Activated T-helper 1 cell treated with anti-CD3 and anti-CD28 coated beads, Interleukin-12 subunit alpha, Interleukin-12 subunit beta, Interleukin-2, Interleukin-4 antibody, amounts not matched to agents 30 ng/mL and 10 ng/mL and 1 ng/mL, durations not matched to agents 14 hours and 24 hours and 36 hours (primary cell): ENCODE measurements around the gene TEDC1. TPM values are rescaled to one million over a fixed set of nuclear protein-coding genes. Genes with fewer than 3 reads are reported as not detected.

Source experiments
- DNase-seq: peaks from one replicate; pipeline ENCODE4 v3.0.0; 2021; ENCODE audit warnings: low spot score
- H3K27ac Mint-ChIP-seq: one replicate; pipeline ENCODE4 v1.8.0; 2021; ENCODE audit warnings: mild to moderate bottlenecking, mixed read lengths
- H3K27me3 Mint-ChIP-seq: one replicate; pipeline ENCODE4 v1.8.0; 2022; ENCODE audit warnings: mild to moderate bottlenecking, moderate library complexity, mixed read lengths; ENCODE audit not compliant: insufficient read depth
- H3K36me3 Mint-ChIP-seq: one replicate; pipeline ENCODE4 v1.8.0; 2021; ENCODE audit warnings: low read depth, mixed read lengths
- H3K4me1 Mint-ChIP-seq: one replicate; pipeline ENCODE4 v1.8.0; 2021; ENCODE audit warnings: low read depth, mixed read lengths
- H3K4me3 Mint-ChIP-seq: one replicate; pipeline ENCODE4 v1.8.0; 2021; ENCODE audit warnings: mild to moderate bottlenecking, moderate library complexity, mixed read lengths
- H3K9me3 Mint-ChIP-seq: one replicate; pipeline ENCODE4 v1.8.0; 2021; ENCODE audit warnings: mixed read lengths
- intact Hi-C: fragments of 100-400 bp; cut with micrococcal nuclease; formaldehyde crosslinking; loops from one replicate; pipeline ENCODE4 v1.15.1; 2024
- total RNA-seq: library from RNA; stranded (reverse); gene quantifications from 2 replicates; pipeline ENCODE4 v1.2.3, GENCODE V29; 2022

TEDC1 gene
- total RNA-seq, 1 donor from 2014 or later, result 46.1 TPM

DNA sequence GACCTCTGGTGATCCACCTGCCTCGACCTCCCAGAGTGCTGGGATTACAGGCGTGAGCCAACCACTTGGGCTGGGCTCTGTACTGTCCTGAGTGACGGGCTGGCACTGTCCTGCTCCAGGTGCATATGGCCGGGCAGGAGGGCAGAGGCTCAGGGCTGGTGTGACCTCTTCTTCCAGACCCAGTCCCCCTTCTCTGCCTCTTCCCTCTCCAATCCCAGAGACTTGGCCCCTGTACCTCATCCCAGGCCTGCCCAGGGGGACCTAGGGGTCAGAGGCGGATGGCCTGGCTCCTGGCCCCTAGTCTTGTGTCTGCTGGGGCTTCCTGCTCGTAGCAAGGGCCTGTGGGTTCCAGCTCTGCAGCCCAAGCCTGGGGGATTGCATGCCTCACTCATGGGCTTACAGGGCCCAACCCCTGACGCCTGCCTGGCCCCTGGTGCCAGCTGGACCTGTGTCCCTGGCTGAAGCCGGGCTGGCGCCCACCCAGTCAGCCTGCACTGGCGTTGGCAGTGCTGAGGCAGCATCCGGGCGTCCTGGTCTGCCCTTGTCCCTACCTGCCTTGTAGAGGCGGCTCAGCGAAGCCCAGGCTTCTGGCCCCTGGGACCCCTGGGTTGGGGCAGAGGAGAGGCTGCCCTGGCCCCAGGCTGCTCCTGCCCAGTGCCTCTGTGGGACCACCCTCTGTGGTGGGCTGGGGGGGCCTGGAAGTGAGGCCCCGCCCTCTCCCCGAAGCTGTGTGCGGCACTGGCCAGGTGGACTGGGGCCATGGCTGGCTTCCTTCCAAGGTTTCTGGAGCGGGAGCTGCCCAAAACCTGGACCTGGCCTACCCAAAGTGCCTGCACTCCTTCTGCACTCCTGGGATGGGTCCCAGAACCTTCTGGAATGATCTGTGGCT is 4.3 kb downstream of the TEDC1 start:
- no peak overlapping the region for H3K27ac Mint-ChIP-seq
- no peak overlapping the region for H3K4me3 Mint-ChIP-seq
- no peaks in the 10 kb centered on the region for H3K9me3 Mint-ChIP-seq
- H3K27me3 Mint-ChIP-seq, result no peaks in the 10 kb centered on the region
- no peak for DNase-seq
- no peaks in the 10 kb centered on the region for H3K4me1 Mint-ChIP-seq
- intact Hi-C loops, result loop anchor here (5.0 kb wide), 1 partner anchor 132 kb away; no protein-coding TSS in a partner anchor
- no peaks in the 10 kb centered on the region for H3K36me3 Mint-ChIP-seq

DNA sequence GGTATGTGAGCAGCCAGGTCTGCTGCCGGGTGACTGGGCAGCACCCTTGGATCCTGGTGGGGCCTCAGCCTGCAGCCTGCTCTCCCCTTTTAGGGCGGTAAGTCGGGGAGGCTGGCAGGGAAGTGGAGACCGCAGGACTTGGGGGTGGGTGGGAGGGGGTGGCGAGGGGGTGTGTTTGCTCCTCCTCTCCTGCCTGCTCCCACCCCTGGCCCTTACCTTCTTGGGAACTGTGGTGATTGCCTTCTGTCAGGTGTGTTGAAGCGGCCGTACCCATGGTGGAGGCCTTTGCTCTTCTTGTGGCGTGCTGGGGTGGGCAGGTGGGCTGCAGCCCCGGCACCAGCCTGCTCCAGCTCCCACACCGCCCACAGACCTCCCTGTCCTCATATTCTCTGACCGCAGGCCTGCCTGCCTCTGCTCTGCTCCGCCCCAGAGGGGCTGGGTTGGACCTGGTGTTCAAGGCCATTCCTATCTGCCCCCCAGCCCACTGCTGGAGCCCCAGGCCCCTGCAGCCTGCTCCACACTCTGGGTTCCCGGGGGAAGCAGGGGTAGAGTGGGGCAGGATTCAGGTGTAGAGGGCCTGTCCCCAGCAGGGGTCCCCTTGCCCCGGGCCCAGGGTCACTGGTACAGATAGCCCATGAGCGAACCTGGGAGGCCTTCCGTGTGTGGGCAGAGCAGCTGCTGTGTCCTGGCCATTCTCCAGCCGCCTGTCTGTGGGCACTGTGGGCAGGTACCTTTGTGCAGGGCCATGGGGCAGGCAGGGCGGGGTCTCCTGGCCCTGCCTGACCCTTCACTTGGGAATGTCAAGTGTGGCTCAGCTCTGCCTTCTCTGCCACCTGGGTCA is 5.2 kb downstream of the TEDC1 start:
- DNase-seq, result no peak
- H3K4me1 Mint-ChIP-seq, result no peaks in the 10 kb centered on the region
- no peak overlapping the region for H3K4me3 Mint-ChIP-seq
- intact Hi-C loops, result loop anchor here (5.0 kb wide), 1 partner anchor 131 kb away; no protein-coding TSS in a partner anchor
- H3K27me3 Mint-ChIP-seq, result no peaks in the 10 kb centered on the region
- no peaks in the 10 kb centered on the region for H3K9me3 Mint-ChIP-seq
- no peaks in the 10 kb centered on the region for H3K36me3 Mint-ChIP-seq
- no peak overlapping the region for H3K27ac Mint-ChIP-seq

DNA sequence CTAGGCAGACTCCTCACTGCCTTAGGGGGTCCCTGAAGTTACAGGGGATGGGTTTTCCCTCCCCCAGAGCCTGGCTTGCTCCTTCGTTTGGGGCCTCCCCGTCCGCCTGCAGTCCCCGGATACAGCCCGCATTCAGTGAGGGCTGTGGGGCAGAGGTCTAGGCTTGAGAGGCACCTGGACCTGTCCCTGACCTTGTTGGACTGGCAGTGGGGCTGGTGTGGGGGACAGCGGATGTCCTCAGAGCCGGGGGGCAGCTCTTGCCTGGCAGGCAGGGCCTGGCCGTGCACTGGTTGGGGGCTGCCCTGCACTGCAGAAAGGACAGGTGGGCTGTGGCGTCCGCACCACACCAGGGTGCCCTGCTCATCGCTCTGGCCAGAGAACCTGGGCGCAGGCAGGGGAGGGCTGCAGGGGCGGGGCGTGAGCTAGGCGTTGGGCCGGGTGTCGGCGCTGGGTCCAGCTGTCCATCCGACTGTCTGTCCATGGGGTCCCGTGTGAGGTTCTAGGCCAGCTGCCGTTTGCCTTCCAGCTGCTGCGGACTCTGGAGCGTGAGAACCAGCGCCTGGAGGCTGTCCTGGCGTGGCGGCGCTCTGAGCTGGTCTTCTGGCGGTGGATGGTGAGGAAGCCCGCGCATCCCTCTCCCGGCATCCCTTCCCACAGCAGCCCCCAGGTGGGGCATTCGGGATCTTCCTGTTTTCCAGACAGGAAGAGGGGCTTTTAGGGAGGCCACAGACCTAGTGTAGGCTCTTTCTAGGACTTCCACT is 6.0 kb downstream of the TEDC1 start:
- no peak overlapping the region for H3K4me3 Mint-ChIP-seq
- DNase-seq, result no peak
- H3K36me3 Mint-ChIP-seq, result no peaks in the 10 kb centered on the region
- no peak overlapping the region for H3K27ac Mint-ChIP-seq
- H3K9me3 Mint-ChIP-seq, result no peaks in the 10 kb centered on the region
- H3K4me1 Mint-ChIP-seq, result no peaks in the 10 kb centered on the region
- intact Hi-C loops, result loop anchor here (5.0 kb wide), 1 partner anchor 130 kb away; no protein-coding TSS in a partner anchor
- H3K27me3 Mint-ChIP-seq, result no peaks in the 10 kb centered on the region

DNA sequence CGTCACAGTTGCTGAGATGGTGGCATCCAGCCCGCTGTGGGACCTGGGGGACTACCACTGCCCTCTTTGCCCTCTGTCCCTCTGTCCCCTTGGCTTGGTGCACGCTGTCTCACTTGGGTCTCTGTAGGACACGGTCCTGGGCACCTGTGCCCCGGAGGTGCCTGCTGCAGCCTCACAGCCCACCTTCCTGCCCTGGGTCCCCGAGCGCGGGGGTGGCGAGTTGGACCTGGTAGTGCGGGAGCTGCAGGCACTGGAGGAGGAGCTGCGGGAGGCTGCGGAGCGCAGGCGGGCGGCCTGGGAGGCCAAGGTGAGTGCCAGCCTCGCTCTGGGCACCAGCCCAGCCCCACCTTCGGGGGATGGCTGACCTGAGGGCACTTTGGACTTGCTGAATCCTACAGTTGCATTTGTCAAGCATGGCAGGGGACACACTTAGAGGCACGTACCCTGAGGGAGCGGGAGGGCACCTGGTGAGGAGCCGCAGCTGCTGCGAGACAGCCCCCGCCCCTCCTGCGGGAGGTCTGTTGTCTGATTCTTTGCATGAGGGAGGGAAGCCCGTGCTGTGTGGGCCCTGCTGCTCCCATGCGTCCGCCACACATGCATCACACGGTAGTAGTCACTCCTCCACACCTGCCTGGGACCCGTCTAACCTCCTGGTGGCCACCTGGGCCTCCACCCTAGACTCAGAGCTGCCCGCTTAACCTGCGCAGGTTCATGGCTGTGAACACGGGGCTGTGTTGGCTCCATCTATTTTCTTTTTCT is 6.8 kb downstream of the TEDC1 start:
- H3K27ac Mint-ChIP-seq, result no peak overlapping the region

DNA sequence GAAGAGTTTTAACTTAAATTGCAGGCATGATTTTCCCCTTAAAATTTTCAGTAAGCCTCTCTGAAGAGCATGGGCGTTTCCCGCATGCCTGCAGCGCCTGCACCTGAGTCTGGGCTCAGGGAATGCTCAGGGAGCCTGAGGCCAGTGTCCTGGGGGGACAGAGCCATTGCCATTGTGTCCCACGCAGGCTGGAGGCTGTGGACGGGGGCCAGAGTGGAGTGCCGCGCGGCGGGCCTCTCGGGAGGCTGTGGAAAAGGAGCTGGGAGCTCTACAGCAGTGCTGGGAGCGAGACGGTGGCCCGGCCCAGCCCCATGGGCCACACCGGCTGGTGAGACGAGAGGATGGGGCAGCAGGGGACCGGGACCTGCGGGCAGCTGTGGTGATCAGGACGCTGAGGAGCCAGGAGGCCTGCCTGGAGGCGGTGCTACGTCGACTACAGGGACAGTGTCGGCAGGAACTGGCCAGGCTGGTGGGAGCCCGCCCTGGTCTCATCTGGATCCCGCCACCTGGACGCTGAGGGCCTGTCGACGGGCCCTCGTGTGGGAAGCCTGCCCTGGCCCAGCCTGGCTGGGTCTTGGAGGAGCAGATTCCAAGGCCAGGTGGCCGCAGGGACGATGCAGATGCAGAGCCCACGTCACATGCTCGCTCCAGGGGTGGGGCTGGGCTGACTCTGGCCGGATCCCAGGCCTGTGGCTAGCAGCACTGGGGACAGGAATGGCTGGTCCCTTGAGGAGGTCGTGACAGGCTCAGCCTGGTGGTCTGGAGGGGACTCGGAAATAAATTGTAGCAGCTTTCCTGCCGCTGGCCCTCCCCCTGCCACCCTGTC is 7.6 kb downstream of the TEDC1 start:
- Mint-ChIP-seq H3K4me1 (no peaks in the 10 kb centered on the region), H3K4me3 (no peak overlapping the region), H3K27ac (no peak overlapping the region), H3K27me3 (no peaks in the 10 kb centered on the region), H3K36me3 (no peaks in the 10 kb centered on the region), H3K9me3 (no peaks in the 10 kb centered on the region)
- intact Hi-C loops, result loop anchor here (5.0 kb wide), 1 partner anchor 129 kb away; no protein-coding TSS in a partner anchor
- DNase-seq, result no peak

More for the DNA sequence above, 6.8 kb downstream of the TEDC1 start:
- Mint-ChIP-seq H3K4me1 (no peaks in the 10 kb centered on the region), H3K4me3 (no peak overlapping the region), H3K9me3 (no peaks in the 10 kb centered on the region), H3K36me3 (no peaks in the 10 kb centered on the region), H3K27me3 (no peaks in the 10 kb centered on the region)
- DNase-seq, result no peak
- intact Hi-C loops, result loop anchor here (5.0 kb wide), 1 partner anchor 129 kb away; no protein-coding TSS in a partner anchor

DNA sequence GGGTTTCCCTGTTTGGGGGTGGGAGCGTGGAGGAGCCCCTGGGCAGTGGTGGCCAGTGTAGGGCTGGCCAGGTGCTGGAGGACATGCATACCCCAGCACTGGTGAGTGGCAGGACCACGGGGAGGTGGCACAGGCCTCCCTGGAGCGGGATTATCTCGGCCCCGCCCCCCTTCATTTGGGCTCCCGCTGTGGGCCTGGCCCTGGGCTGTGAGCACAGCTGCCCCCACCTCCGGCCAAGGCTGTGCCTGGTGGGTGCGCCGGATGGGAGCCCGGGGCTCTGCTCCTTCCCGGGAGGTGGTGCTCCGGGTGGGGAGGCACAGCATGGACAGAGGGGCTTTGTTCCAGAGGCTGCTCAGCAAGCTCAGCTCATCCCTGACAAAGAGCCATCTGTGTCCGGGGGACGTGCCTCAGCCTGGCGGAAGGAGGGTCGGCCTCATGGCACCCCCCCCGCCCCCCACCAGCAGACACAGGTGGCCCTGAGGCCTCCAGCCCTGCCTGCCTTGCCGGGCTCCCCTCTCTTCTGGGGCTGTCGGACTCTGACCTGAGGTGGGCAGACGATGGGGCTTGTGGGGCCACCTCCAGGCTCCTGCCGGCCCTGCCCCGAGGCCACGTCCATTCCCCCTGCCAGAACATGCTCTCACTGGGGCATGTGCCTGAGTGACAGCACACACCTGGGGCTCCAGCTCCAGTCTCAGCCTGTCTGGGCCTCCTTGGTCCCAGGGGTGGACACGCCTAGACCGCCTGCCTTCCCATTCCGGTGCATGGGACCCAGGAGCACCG is 8.4 kb downstream of the TEDC1 start:
- no peak for DNase-seq
- Mint-ChIP-seq H3K36me3 (no peaks in the 10 kb centered on the region), H3K4me3 (no peak overlapping the region), H3K9me3 (no peaks in the 10 kb centered on the region), H3K4me1 (no peaks in the 10 kb centered on the region), H3K27me3 (no peaks in the 10 kb centered on the region), H3K27ac (no peak overlapping the region)
- intact Hi-C loops, result loop anchor here (5.0 kb wide), 1 partner anchor 128 kb away; no protein-coding TSS in a partner anchor

DNA sequence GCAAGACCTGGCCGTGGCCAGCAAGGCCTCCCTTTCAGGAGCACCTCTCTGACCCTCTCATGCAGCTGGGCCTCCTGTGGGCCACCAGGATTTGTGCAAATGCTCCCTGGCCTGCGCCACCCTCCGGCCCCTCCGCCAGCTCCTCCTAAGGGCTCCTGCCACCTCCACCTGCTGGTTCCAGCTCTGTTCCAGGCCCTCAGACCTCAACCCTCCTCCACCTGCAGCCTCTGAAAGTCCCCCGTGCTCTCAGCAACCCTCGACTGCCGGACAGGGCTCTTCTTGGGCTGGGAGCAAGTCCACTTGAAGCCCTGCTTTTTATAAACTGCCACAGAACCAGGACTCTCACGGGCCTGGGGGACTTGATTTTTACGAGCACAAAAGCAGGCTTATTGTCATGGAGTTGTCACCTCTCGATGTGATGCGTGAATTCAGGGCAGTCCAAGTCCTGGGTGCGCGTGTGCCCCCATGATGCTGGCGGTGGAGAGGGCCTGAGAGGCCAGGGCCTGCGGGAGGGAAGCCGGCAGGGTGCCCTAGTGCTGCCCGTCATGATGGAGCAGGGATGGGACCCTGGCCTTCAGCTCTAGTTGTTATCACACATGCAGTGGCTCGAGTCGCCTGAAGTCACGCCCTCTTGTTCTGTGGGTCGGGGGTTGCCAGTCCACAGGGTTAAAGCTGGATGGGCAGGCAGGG is 9.1 kb downstream of the TEDC1 start:
- no peaks in the 10 kb centered on the region for H3K4me1 Mint-ChIP-seq
- no peak overlapping the region for H3K4me3 Mint-ChIP-seq
- intact Hi-C loops, result no loop called here
- no peaks in the 10 kb centered on the region for H3K9me3 Mint-ChIP-seq
- H3K27me3 Mint-ChIP-seq, result no peaks in the 10 kb centered on the region
- no peaks in the 10 kb centered on the region for H3K36me3 Mint-ChIP-seq
- H3K27ac Mint-ChIP-seq, result no peak overlapping the region
- no peak for DNase-seq

DNA sequence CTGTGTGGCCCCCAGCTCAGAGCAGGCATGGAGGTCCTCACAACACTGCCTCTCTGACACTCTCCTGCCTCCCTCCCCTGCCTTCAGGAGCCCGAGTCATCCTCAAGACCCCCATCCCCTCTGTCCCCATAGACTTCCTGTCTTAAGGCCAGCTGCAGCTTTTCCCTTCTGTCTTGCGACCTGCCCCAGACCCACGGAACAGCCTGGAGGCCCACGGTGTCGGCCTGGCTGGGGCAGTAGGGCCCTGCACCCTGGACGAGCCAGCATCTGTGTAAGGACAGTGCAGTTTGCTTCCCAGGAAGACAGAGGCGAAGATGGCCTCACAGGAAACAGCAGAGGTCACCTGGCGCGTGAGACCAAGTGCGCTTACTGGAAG is 9.7 kb downstream of the TEDC1 start:
- H3K4me1 Mint-ChIP-seq, result no peaks in the 10 kb centered on the region
- no peak overlapping the region for H3K4me3 Mint-ChIP-seq
- DNase-seq, result no peak
- H3K27me3 Mint-ChIP-seq, result peaks cover 1% of the 10 kb centered on the region
- no peaks in the 10 kb centered on the region for H3K9me3 Mint-ChIP-seq
- intact Hi-C loops, result no loop called here
- no peaks in the 10 kb centered on the region for H3K36me3 Mint-ChIP-seq
- no peak overlapping the region for H3K27ac Mint-ChIP-seq

DNA sequence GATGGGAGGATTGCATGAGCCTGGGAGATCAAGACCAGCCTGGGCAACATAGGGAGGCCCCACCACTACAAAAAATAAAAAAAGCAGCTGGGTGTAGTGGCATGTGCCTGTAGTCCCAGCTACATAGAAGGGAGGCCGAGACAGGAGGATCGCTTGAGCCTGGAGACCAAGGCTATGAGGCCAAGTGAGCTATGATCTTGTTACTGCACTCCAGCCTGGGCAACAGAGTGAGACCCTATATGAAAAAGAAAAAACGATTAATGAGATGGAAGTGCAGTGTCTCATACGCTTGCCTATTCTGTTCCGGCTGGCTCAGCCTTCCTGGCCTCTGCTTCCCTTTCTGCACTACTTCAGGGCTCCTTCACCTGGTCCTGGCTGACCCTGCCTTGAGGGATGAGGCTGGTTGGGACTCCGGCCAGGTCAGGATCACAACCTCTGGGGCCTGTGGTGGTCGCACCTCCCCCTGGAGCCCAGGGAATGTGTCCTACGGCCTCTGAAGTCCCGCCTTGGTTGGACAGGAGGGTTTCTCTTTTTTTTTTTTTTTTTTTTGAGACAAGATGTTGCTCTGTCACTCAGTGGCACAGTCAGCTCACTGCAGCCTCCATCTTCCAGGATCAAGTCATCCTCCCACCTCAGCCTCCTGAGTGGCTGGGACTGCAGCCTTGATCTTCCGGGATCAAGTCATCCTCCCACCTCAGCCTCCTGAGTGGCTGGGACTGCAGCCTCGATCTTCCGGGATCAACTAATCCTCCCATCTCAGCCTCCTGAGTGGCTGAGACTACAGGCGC is 10.7 kb downstream of the TEDC1 start:
- Mint-ChIP-seq H3K27ac (no peak overlapping the region), H3K27me3 (peaks cover 3% of the 10 kb centered on the region), H3K9me3 (no peaks in the 10 kb centered on the region), H3K4me3 (no peak overlapping the region), H3K36me3 (no peaks in the 10 kb centered on the region), H3K4me1 (no peaks in the 10 kb centered on the region)
- intact Hi-C loops, result no loop called here
- no peak for DNase-seq
